HepG2 (cell line): ENCODE data around the gene HEY2. TPM values are rescaled to one million over a fixed set of nuclear protein-coding genes. Genes with fewer than 3 reads are reported as not detected.

Source experiments
- ATAC-seq: fragments of 200-7000 bp; cut with Tn5 transposase; 3 replicates; pipeline ENCODE4 v1.9.1; 2020; ENCODE audit warnings: mild to moderate bottlenecking, moderate library complexity
- BruUV-seq: library from RNA; stranded (reverse); fragments of 400-500 nt; replicated peaks from 2 replicates; lab custom pipeline; 2021; lab: Mats Ljungman, UMichigan
- CTCF ChIA-PET: fragments of 300-600 bp; formaldehyde crosslinking; extraction: SDS; loops from one replicate; lab custom pipeline; 2021; ENCODE audit warnings: low total read pairs, inconsistent platforms, low intra/inter-chr PET ratio; lab: Yijun Ruan, JAX
- POLR2A ChIA-PET: fragments of 350-600 bp; sonication (Branson Sonifier 250); formaldehyde crosslinking; loops from one replicate; lab custom pipeline; 2020; ENCODE audit warnings: antibody characterized with exemption, inconsistent platforms; lab: Yijun Ruan, JAX
- DNase-seq: peaks from one replicate; pipeline ENCODE4 v3.0.0-alpha.2; 2015; ENCODE audit warnings: low spot score
- FAIRE-seq: peaks from 3 replicates; lab custom pipeline; 2011; peaks lifted over from hg19 to GRCh38; lab: Jason Lieb, UNC
- H2AFZ ChIP-seq: one replicate; pipeline ENCODE4 v1.6.1; 2011; ENCODE audit warnings: low read length, inconsistent platforms
- H3K27ac ChIP-seq: fragments of 300-600 bp; 3 replicates; pipeline ENCODE4 v1.8.0; 2011; ENCODE audit warnings: mixed run types, mild to moderate bottlenecking, mixed read lengths, low read length, inconsistent platforms; ENCODE audit not compliant: insufficient read depth; ENCODE audit errors: extremely low read length
- H3K27me3 ChIP-seq, 2 experiments: fragments of 200-600 bp in 1 of 2; 2 replicates in 1 of 2; 3 replicates in 1 of 2; pipeline versions ENCODE4 v1.6.0 to v1.8.0; 2011; ENCODE audit warnings: low read length in 2 of 2, mild to moderate bottlenecking in 2 of 2, moderate library complexity in 2 of 2, inconsistent platforms in 1 of 2; ENCODE audit not compliant: insufficient read depth in 2 of 2, control insufficient read depth in 1 of 2
- H3K36me3 ChIP-seq, 2 experiments: fragments of 200-600 bp in 1 of 2; replicated peaks in 1 of 2; 2 replicates in 1 of 2; 3 replicates in 1 of 2; pipeline versions ENCODE4 v1.5.1 to v1.8.0; 2011; ENCODE audit warnings: low read length in 2 of 2, inconsistent platforms in 1 of 2; ENCODE audit not compliant: insufficient read depth in 2 of 2, control insufficient read depth in 1 of 2
- H3K4me1 ChIP-seq: 2 replicates; pipeline ENCODE4 v1.5.1; 2012; ENCODE audit warnings: low read length, inconsistent platforms; ENCODE audit not compliant: insufficient read depth
- H3K4me2 ChIP-seq: 2 replicates; pipeline ENCODE4 v1.6.0; 2011; ENCODE audit warnings: low read depth, low read length, inconsistent platforms
- H3K4me3 ChIP-seq, 3 experiments: fragments of 200-600 bp in 1 of 3; sonication (generic), shearing (Covaris generic) in 1 of 3; replicated peaks in 1 of 3; 2 replicates each; pipeline ENCODE4 v1.5.1; 2011 to 2016; ENCODE audit warnings: low read length in 3 of 3, inconsistent platforms in 2 of 3, low read depth in 2 of 3, mild to moderate bottlenecking in 2 of 3, control low read depth in 1 of 3, mixed read lengths in 1 of 3; ENCODE audit not compliant: insufficient read depth in 1 of 3
- H3K79me2 ChIP-seq: one replicate; pipeline ENCODE4 v1.6.1; 2011; ENCODE audit warnings: low read length, inconsistent platforms; ENCODE audit not compliant: insufficient read depth
- H3K9ac ChIP-seq: 2 replicates; pipeline ENCODE4 v1.6.0; 2011; ENCODE audit warnings: mild to moderate bottlenecking, low read depth, low read length, inconsistent platforms; ENCODE audit not compliant: insufficient read depth
- H3K9me3 ChIP-seq: 2 replicates; pipeline ENCODE4 v1.5.1; 2012; ENCODE audit warnings: mild to moderate bottlenecking, low read length
- H4K20me1 ChIP-seq: 2 replicates; pipeline ENCODE4 v1.6.0; 2011; ENCODE audit warnings: inconsistent platforms, mild to moderate bottlenecking, low read length, moderate library complexity; ENCODE audit not compliant: insufficient read depth
- ARNTL ChIP-seq: sonication (generic); formaldehyde crosslinking; IDR thresholded peaks from 2 replicates; pipeline ENCODE4 v1.4.0; 2020; ENCODE audit warnings: mild to moderate bottlenecking, missing genetic modification reagents
- ATM ChIP-seq: fragments of 450-650 bp; IDR thresholded peaks from 2 replicates; pipeline ENCODE4 v1.7.1; 2017; ENCODE audit warnings: mild to moderate bottlenecking, borderline replicate concordance
- CBX2 ChIP-seq, 2 experiments: fragments of 200-600 bp in 1 of 2; sonication (generic); formaldehyde crosslinking in 1 of 2; IDR thresholded peaks; 2 replicates each; pipeline versions ENCODE4 v1.7.0 to v1.8.1; 2018 to 2022; ENCODE audit warnings: low read depth in 2 of 2, low read length in 1 of 2, mild to moderate bottlenecking in 1 of 2, missing genetic modification reagents in 1 of 2
- EHMT2 ChIP-seq: fragments of 200-600 bp; sonication (generic); IDR thresholded peaks from 2 replicates; pipeline ENCODE4 v1.7.0; 2017; ENCODE audit warnings: antibody characterized with exemption, low read depth, low read length, borderline replicate concordance
- ETV5 ChIP-seq: IDR thresholded peaks from 2 replicates; pipeline ENCODE4 v1.6.1; 2018; ENCODE audit warnings: missing biosample characterization, missing genetic modification reagents, inconsistent platforms, borderline replicate concordance
- FOXJ3 ChIP-seq: sonication (generic); formaldehyde crosslinking; IDR thresholded peaks from 2 replicates; pipeline ENCODE4 v1.4.0; 2020; ENCODE audit warnings: missing genetic modification reagents, mild to moderate bottlenecking, borderline replicate concordance
- HIVEP1 ChIP-seq: sonication (generic); formaldehyde crosslinking; IDR thresholded peaks from 2 replicates; pipeline ENCODE4 v1.4.0; 2020; ENCODE audit warnings: mild to moderate bottlenecking, missing genetic modification reagents
- HOXD1 ChIP-seq: sonication (generic); formaldehyde crosslinking; IDR thresholded peaks from 2 replicates; pipeline ENCODE4 v1.5.0; 2020; ENCODE audit warnings: missing genetic modification reagents
- KLF15 ChIP-seq: sonication (generic); formaldehyde crosslinking; IDR thresholded peaks from 2 replicates; pipeline ENCODE4 v1.8.1; 2023; ENCODE audit warnings: borderline replicate concordance, mild to moderate bottlenecking, inconsistent platforms, missing genetic modification reagents, mixed read lengths
- LCORL ChIP-seq, 2 experiments: fragments of 450-650 bp in 1 of 2; sonication (generic) in 1 of 2; formaldehyde crosslinking in 1 of 2; IDR thresholded peaks; 2 replicates each; pipeline versions ENCODE4 v1.5.0 to v1.6.1; 2017 to 2020; ENCODE audit warnings: antibody characterized with exemption in 1 of 2, missing genetic modification reagents in 1 of 2
- SALL1 ChIP-seq: sonication (generic); formaldehyde crosslinking; IDR thresholded peaks from 2 replicates; pipeline ENCODE4 v1.8.0; 2022; ENCODE audit warnings: mild to moderate bottlenecking, missing genetic modification reagents
- ZNF232 ChIP-seq: sonication (generic); formaldehyde crosslinking; IDR thresholded peaks from 2 replicates; pipeline ENCODE4 v1.4.0; 2020; ENCODE audit warnings: missing genetic modification reagents, borderline replicate concordance
- ZNF326 ChIP-seq: sonication (generic); formaldehyde crosslinking; IDR thresholded peaks from 2 replicates; pipeline ENCODE4 v1.4.0; 2020; ENCODE audit warnings: missing genetic modification reagents, borderline replicate concordance
- ZNF367 ChIP-seq: sonication (generic); formaldehyde crosslinking; IDR thresholded peaks from 2 replicates; pipeline ENCODE4 v1.4.0; 2020; ENCODE audit warnings: missing genetic modification reagents, borderline replicate concordance
- ZNF780A ChIP-seq: sonication (generic); formaldehyde crosslinking; IDR thresholded peaks from 2 replicates; pipeline ENCODE4 v1.8.0; 2022; ENCODE audit warnings: mild to moderate bottlenecking, missing genetic modification reagents, moderate library complexity
- ZNF891 ChIP-seq: sonication (generic); formaldehyde crosslinking; IDR thresholded peaks from 2 replicates; pipeline ENCODE4 v1.5.0; 2020; ENCODE audit warnings: mild to moderate bottlenecking, missing genetic modification reagents
- WGBS: methylation state at CpG from one replicate; pipeline ENCODE4 v1.1.6; 2017; ENCODE audit warnings: low lambda C conversion rate; 5-methylcytosine and 5-hydroxymethylcytosine counted together
- in situ Hi-C: cut with HindIII; loops from 2 replicates; pipeline ENCODE4 v1.10.0; 2017; ENCODE audit warnings: low pct_unique_long_range_greater_than_20kb; ENCODE audit not compliant: extremely low pct_ligation_motif_present
- intact Hi-C: fragments of 100-400 bp; cut with micrococcal nuclease; formaldehyde crosslinking; loops from one replicate; pipeline ENCODE4 v1.10.0; 2022; ENCODE audit not compliant: unreplicated experiment
- polyA plus RNA-seq, 8 experiments: library from polyadenylated mRNA; depleted of rRNA in 3 of 8; stranded (reverse) in 7 of 8; unstranded in 1 of 8; fragments of >200 nt; fragmentation: Illumina TruSeq in 4 of 8; extraction: Trizol in 4 of 8; gene quantifications; 2 replicates each; pipeline versions ENCODE4 v1.2.1 to v1.2.3, GENCODE V29; 2011 to 2016; ENCODE audit warnings: low read depth in 4 of 8, missing spikeins in 1 of 8, mixed read lengths in 1 of 8; ENCODE audit not compliant: insufficient read depth in 1 of 8
- total RNA-seq, 5 experiments: library from RNA; depleted of rRNA; stranded (reverse); fragments of >200 nt; fragmentation: Illumina TruSeq; extraction: Trizol; gene quantifications; 2 replicates each; pipeline ENCODE4 v1.2.3, GENCODE V29; 2016; ENCODE audit warnings: low read depth in 1 of 5
- TF ChIP-seq, protein P1 (sequence below): sonication (generic); formaldehyde crosslinking; IDR thresholded peaks from 2 replicates; pipeline ENCODE4 v1.5.1; 2020; ENCODE audit warnings: missing genetic modification reagents, mild to moderate bottlenecking, borderline replicate concordance
- TF ChIP-seq, protein P2 (sequence below): sonication (generic); formaldehyde crosslinking; IDR thresholded peaks from 2 replicates; pipeline ENCODE4 v1.4.0; 2020; ENCODE audit warnings: mild to moderate bottlenecking, missing genetic modification reagents

HEY2 gene
- total and polyA plus RNA-seq, 2 of the 13 experiments (the other 11 are each of a cell fraction or from before 2014, with no cell fraction given), result 0.04 TPM

DNA sequence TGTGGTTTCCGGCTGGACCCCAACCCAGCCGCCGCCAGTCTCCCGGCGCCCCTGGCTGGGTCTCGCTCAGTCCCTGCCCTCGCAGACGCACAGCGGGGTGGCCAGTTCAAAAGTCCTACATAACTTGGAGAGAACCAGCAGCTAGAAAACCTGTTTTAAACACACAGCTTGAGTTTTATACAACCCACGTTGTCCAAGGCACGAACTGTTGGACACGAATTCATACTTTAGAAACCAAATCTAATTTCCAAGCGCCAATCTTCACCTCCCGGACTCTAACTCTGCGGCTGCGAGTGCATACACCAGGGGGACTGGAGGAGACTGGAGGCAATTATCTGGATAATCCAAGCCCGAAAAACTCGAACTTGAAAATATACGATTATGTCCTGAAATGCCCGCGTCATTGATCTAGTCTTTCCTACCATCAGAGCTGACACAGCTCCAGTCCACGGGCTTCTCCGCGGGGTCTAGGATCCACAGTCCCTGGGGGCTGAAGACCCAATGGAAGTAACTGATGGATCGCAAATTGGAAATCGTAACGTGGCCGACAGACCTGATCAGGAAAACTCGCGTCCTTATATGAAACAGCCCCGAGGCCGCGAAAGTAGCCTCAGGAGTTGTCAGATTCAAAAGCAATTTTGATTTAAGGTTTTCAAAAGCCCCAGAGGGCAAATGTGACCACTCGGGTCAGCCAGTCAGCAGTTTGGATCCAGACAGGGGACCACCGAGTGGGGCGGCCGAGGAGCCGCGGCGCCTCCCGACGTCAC lies 843 bp upstream of the HEY2 start:
- Histone ChIP-seq H3K36me3 (no peaks in the 10 kb centered on the region), H3K27me3 (peaks cover 3 to 60% of the 10 kb centered on the region in 2 experiments; a peak in 4 of 5 replicates), H3K27ac (no peak overlapping the region), H3K4me1 (peaks cover 46% of the 10 kb centered on the region), H3K4me3 (peak overlapping the region; percentile 61 to 86 (median 65)), H3K79me2 (no peaks in the 10 kb centered on the region), H2AFZ (peak overlapping the region; percentile 60), H3K9ac (peak overlapping the region; percentile 36; the same call in 1 of the 2 replicates), H3K4me2 (peak overlapping the region; percentile 95), H4K20me1 (no peaks in the 10 kb centered on the region), H3K9me3 (no peaks in the 10 kb centered on the region)
- ChIA-PET POLR2A (interaction anchor here (1.2 to 1.9 kb wide), 2 partner anchors 33 to 42 kb away, joined by 3 to 5 read pairs; no protein-coding TSS in a partner anchor), CTCF (no interaction called here)
- intact Hi-C loops, result loop anchor here (1.0 kb wide), 1 partner anchor 32 kb away; no protein-coding TSS in a partner anchor
- FAIRE-seq (no peak), ATAC-seq (peak; percentile 54), DNase-seq (peak; percentile 12)
- in situ Hi-C loops, result loop anchor here (10.0 kb wide), 1 partner anchor 234 kb away; no protein-coding TSS in a partner anchor
- TSS peak; percentile 74 for BruUV-seq
- 1% methylated on average over 32 of the region's 42 CpGs for WGBS
- no peak for TF ChIP-seq ATM
- 0 out of 2 replicates have a peak, but pooled peaks have one; percentile 49 for TF ChIP-seq ARNTL (CRISPR knock-in tag)
- TF ChIP-seq ZNF326, result no peak
- TF ChIP-seq, protein P1, sequence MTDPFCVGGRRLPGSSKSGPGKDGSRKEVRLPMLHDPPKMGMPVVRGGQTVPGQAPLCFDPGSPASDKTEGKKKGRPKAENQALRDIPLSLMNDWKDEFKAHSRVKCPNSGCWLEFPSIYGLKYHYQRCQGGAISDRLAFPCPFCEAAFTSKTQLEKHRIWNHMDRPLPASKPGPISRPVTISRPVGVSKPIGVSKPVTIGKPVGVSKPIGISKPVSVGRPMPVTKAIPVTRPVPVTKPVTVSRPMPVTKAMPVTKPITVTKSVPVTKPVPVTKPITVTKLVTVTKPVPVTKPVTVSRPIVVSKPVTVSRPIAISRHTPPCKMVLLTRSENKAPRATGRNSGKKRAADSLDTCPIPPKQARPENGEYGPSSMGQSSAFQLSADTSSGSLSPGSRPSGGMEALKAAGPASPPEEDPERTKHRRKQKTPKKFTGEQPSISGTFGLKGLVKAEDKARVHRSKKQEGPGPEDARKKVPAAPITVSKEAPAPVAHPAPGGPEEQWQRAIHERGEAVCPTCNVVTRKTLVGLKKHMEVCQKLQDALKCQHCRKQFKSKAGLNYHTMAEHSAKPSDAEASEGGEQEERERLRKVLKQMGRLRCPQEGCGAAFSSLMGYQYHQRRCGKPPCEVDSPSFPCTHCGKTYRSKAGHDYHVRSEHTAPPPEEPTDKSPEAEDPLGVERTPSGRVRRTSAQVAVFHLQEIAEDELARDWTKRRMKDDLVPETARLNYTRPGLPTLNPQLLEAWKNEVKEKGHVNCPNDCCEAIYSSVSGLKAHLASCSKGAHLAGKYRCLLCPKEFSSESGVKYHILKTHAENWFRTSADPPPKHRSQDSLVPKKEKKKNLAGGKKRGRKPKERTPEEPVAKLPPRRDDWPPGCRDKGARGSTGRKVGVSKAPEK (CRISPR knock-in tag), result peak; percentile 65; the same call in 1 of the 2 replicates
- TF ChIP-seq HIVEP1 (CRISPR knock-in tag), result peak; percentile 39; the same call in 1 of the 2 replicates
- peak; percentile 56; the same call in 1 of the 2 replicates for TF ChIP-seq FOXJ3 (CRISPR knock-in tag)
- TF ChIP-seq, protein P2, sequence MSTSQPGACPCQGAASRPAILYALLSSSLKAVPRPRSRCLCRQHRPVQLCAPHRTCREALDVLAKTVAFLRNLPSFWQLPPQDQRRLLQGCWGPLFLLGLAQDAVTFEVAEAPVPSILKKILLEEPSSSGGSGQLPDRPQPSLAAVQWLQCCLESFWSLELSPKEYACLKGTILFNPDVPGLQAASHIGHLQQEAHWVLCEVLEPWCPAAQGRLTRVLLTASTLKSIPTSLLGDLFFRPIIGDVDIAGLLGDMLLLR (CRISPR knock-in tag), result no peak
- 0 out of 2 replicates have a peak, but pooled peaks have one; percentile 13 for TF ChIP-seq SALL1
- TF ChIP-seq ZNF232 (CRISPR knock-in tag), result no peak
- TF ChIP-seq HOXD1 (CRISPR knock-in tag), result 0 out of 2 replicates have a peak, but pooled peaks have one; percentile 55
- peak; percentile 13; the same call in 1 of the 2 replicates for TF ChIP-seq KLF15 (CRISPR knock-in tag)
- 0 out of 2 replicates have a peak, but pooled peaks have one; percentile 52 for TF ChIP-seq EHMT2
- no peak for TF ChIP-seq ZNF780A (CRISPR knock-in tag)
- no peak for TF ChIP-seq ETV5 (CRISPR knock-in tag)
- 0 out of 2 replicates have a peak, but pooled peaks have one; percentile 26 for TF ChIP-seq ZNF367
- TF ChIP-seq ZNF891 (CRISPR knock-in tag), result no peak
- no peak for TF ChIP-seq LCORL (IDR thresholded peaks at IDR 0.05)
- 0 out of 2 replicates have a peak, but pooled peaks have one; percentile 18 for TF ChIP-seq LCORL (CRISPR knock-in tag; IDR thresholded peaks at IDR 0.05)
- peak; percentile 85; the same call in 1 of the 2 replicates for TF ChIP-seq CBX2 (IDR thresholded peaks at IDR 0.05; ENCODE audit: low read depth, low read length)
- 0 out of 2 replicates have a peak, but pooled peaks have one; percentile 23 for TF ChIP-seq CBX2 (CRISPR knock-in tag; IDR thresholded peaks at IDR 0.05; ENCODE audit: low read depth)
